NCI-H446 treated with DMSO at 0.1 percent for 48 hours (cell line): ENCODE data around the gene FTO.

Source experiments
- DNase-seq: peaks from one replicate; lab custom pipeline; 2025; lab: John Stamatoyannopoulos, UW

The FTO gene

GRCh38 chr16:54059319-54059718 lies 355.4 kb downstream of the FTO start:
- no peak for DNase-seq

DNA sequence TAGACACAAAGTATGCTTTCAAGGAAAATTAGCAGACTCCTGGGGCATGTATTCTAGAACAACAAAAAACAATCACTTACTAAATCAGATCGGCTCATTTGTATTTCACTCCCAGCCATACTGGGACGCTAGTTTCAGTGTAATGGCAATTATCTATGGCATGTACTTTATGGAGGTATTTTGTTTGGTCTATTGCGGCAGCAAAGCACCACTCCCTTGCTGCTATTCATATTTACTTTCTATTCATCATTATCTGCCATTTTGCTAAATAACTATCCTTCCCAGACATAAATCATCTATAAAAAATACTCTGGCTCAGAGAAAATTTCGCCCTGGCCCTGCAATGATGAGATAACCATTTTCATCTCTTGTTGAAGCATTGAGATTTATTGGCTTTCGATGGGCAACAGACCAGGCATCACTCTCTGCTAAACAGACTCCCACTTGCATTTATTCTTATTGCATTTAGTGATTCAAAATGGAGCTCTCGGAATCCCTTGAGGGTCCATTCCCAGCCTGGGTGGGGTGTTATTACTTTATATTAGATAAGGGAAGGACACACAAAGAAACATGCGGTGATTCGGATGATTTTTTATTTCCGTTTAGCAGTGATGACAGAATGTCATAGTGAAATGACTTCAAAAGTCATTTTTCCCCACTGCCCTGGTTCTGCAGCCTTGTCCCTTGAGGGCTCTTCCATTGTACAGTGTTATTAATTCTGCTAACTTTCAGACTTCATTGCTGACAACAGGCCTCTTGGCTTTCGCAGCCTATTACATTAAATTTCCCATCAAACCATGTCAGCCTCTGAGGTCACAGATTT lies 356.9 kb downstream of the FTO start:
- no peak for DNase-seq

- DNase-seq, result no peak
Observed at GRCh38 chr16:54061454-54061853, 357.5 kb downstream of the FTO start.

DNA sequence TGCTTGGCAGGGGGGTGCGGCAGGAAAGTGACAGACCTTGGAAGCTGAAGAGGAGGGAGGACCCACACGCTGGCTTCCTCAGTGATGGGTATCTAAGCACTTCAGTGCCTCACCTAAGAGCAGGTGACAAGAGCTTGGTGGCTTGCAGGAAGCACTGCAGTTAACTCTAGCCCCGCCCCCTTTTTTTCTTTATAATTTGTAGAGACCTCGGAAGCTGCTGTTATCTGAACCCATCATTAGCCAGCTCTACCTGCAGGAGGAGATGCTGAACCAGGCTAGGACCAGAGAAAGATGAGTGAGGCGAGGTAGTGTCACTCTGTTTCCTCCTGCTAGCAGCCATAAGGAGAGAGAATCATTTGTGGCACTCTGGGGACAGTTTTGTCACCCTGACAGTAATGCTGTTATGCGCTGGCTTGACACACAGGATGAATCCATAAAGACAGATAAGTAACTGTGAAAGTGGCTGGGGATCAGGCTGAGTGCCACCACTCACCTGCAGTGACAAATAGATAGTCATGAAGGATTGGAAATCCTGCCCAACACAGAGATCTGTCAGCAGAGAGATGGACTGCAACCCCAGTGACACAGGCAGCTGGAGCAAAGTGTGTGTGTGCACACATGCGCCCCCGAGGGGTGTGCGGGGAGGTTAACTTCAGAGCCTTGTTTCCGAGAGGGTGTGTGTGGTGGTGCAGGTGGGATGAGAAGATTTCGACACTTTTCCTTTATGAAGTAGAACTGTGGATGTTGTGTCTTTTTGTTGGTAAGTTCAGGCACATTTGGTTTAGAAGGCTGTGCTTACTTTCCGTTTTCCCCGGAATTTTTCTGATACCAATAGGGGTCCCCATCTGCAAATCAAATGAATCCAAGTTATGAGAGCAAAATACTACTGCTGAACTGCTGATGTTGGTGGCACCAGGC lies 358.7 kb downstream of the FTO start:
- no peak for DNase-seq

DNA sequence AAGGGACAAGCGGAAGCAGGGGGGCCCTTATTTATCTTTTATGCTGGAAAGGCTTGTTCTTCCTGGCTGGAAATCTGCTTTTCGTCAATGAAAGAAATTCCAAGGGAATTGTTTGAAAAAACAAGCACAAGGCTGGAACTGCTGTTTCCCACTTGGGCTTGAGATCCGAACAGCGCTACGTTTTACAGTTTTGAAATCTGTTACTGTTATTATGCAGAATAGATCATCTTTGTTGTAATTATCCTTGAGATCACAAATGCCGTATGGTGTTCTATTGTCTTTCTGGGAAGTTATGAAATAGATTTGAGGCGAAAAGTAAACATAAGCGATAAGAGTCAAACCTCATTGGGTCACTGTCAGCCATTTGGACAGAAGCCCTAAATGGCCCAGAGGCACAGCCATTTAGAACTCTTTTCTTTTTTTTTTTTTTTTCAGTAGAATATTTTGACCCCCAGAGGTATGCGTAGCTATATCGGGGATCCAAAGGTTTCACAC lies 359.4 kb downstream of the FTO start:
- no peak for DNase-seq

GRCh38 chr16:54066451-54067105 lies 362.6 kb downstream of the FTO start:
- no peak for DNase-seq

GRCh38 chr16:54067322-54068065 lies 363.5 kb downstream of the FTO start:
- DNase-seq, result no peak

DNA sequence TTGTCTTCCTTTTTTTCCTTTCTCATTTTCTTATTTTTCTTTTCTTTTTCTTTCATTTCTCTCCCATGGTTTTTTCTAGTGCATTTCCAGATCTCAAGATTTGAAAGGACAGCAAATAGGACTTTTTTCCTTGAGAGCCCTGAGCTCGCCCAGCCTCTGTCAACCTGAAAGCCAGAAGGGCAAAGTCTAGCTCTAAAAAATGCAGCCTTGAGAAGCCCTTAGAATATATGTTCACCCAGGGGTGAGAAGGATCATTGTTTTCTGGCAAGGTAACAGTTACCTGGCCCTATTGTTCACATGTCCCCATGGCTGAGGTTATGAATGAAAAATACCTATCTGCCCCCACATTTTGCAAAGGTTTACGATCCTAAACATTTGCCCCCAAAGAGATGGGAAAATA lies 364.3 kb downstream of the FTO start:
- DNase-seq, result no peak

DNA sequence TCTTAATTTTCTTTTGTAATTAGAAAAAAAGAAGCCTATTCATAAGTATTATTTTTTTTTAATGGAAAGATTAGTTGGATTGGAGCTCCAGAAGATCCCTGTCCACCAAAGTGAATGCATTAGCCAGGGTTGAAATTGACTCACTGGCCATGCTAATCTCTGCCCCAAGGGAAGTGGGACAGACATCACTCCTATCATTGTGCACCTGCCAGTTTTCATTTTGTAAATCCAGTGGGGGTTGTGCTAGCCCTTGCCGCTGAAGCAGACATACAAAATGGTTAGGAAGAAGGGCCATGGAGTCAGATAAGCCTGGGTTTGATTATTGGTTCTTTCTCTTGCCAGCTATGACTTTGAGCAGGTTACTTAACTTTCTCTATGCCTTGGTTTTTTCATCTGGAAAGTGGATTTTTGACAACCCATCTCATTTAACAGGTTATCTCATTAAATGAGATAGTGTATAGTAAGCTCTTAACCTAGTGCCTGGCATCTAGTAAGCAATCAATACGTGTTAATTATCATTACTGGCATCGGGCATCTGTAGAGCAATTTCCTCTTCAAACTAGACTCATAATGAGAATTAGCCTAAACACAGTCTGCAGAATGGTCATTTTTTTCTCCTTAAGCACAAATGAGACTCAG lies 365.8 kb downstream of the FTO start:
- no peak for DNase-seq

DNA sequence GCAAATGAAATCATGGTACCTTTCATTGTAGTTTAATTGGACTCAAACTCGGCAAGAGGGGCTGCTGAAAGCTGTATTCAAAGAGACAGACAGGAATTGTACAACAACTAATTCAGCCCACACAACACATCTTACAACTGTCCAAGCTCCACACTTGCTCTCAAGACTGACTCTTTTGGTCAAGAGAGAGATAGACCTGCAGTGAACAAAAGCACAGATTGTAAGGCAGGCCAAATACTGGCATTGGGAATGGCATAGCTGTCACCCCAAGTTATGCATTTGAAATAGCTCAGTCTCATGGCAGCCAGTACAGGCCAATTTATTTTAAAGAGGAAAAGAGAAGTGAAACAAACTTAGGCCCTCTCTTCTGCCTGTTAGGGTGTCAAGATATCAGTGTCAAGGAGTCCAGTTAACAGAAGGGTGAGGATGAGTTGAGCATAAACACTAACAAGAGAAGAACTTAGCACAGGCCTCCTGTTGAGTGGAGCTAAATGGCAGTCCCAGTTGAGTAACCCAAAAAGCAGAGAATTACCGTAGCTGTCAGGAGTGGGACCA lies 366.9 kb downstream of the FTO start:
- DNase-seq, result no peak

- no peak for DNase-seq
Observed at GRCh38 chr16:54071514-54071913, 367.6 kb downstream of the FTO start.

- peak; percentile 26 for DNase-seq
Observed at GRCh38 chr16:54072237-54072636, 368.3 kb downstream of the FTO start.

GRCh38 chr16:54073356-54073755 lies 369.4 kb downstream of the FTO start:
- DNase-seq, result no peak

GRCh38 chr16:54075446-54075845 lies 371.5 kb downstream of the FTO start:
- DNase-seq, result no peak

DNA sequence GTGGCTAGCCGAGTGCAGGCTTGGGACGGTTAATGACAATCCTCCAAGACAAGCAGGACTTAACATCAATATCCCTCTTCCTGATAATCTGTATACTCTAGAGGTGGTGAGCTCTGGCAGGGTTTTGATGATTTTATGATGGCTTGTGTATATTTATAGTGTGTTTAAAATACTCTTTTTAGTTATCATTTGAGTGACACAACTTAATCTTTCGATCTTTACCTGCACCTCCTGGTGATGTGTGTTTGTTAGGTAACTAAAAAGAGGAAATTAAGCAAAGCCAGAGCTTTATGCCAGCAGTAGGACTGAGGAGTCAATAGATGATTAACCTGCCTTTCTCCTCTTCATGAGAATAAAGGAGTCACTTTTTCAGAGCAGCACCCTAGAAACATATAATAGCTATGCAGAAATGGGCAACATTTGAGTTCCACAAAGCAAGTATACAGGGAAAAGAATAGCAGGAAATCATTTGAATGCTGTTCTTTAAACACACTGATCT lies 372.1 kb downstream of the FTO start:
- DNase-seq, result no peak

DNA sequence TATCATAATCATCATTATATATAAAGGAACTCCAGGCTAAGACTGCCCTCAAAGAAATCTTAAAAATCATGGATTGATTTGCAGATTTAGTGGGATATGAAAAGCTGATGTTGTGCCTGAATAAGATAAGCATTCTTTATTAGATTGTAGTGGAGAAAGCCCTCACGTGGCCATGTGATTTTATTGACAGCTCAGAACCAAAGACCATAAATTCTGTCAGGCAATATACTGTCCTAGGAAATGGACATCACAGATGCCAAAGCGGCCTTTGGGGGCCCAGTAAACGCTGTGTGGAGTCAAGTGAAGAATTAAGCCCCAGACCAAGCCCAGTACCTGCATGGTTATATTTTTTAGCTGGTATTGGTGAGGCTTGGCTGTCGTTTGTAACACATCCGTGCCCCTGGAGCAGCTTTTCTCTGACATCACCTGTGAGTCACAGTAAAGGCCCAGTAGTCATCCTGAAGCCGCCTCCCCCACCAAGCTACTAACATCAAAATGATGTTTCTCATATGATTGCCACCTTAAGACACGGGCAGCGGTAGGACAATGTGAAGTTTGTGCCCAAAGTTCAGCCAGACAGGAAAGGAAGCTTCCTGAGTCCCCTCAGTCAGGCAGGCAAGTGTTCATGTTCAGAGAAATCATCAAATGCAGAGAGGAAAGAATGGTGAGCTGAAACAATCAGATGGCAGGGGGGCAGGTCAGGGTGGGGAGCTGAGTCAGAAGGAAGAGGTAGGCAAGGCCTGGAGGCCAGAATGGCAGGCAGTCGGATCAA lies 373.3 kb downstream of the FTO start:
- DNase-seq, result no peak

DNA sequence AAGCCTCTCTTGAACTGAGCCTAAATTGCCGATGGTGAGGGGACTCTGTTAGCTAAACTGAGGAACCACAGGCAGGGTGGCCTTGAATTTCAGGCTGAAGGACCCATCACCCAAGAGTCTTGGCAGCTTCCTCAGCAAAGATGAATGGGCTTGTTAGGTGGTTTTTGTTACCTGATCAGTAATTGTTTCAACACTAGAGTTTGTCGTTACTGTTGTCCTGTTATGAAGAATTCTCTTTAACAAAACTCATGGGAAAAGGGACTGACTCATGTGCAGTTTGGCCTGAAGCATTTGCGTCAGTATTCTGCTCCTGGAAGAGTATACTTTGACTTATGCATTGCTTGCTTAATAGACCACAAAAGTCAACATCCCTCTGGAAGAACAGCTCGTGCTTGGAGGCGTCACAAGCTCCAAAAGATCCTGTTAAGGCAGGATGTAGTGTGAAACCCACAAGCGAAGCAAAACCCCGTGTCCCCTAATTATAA lies 376.6 kb downstream of the FTO start:
- DNase-seq, result no peak

- DNase-seq, result no peak
Observed at GRCh38 chr16:54086791-54087190, 382.8 kb downstream of the FTO start.

DNA sequence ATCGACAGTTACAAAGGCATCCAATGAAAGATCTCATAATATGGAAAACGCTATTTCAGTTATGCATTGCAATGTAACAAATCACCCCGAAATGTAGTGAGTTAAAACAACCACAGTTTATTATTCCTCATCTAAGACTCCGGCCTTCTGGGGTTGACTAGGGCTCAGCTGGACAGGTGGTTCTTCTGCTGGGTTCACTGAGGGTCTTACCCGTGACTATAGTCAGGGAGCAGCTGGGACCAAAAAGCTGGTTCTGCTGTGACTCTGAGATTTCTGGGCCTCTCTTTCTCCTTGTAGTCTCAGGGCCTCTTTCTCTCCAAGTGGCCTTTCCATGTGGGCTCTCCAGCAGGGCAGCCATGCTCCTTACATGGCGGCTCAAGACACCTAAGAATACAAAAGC lies 386.6 kb downstream of the FTO start:
- no peak for DNase-seq

DNA sequence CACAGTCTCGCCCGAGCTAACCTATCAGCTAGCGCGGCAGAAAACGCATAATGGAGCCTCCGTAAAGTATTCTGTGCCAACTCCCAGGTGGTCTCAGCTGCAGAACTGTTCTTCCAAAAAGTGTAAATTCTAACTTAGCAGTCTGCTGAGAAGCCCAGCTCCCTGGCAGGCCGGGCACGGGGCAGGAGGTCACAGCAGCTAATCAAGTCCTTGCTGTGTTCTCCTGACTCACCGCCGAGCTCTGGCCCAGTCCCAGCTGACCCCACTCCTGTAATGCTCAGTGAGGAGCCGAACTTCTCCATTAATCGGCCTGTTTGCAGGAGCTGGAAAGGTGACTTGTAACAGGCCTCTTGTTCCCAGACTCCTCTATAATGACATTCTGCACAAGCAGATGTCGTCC lies 389.3 kb downstream of the FTO start:
- no peak for DNase-seq
